Subcutaneous adipose tissue (tissue), 4 donors: Measurements from ENCODE around the gene RGMB. TPM values are rescaled to one million over a fixed set of nuclear protein-coding genes. Genes with fewer than 3 reads are reported as not detected.

Experiments used
- CTCF ChIP-seq: fragments of 450-650 bp; IDR thresholded peaks from one replicate; pipeline ENCODE4 v1.5.1; 2016; ENCODE audit warnings: low read depth, mild to moderate bottlenecking, control low read depth, antibody characterized with exemption, moderate library complexity
- total RNA-seq, 4 donors: library from RNA; depleted of rRNA; stranded (reverse); fragments of >200 nt; gene quantifications; one replicate each; pipeline ENCODE4 v1.1.0, GENCODE V29; 2016

The RGMB gene
- total RNA-seq, 4 donors from 2014 or later = 9.0 to 36.0 (median 16.8) TPM

DNA sequence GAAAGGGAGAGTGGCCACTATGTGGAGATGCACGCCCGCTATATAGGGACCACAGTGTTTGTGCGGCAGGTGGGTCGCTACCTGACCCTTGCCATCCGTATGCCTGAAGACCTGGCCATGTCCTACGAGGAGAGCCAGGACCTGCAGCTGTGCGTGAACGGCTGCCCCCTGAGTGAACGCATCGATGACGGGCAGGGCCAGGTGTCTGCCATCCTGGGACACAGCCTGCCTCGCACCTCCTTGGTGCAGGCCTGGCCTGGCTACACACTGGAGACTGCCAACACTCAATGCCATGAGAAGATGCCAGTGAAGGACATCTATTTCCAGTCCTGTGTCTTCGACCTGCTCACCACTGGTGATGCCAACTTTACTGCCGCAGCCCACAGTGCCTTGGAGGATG is 19.8 kb downstream of the RGMB start:
- no peak for TF ChIP-seq CTCF

- TF ChIP-seq CTCF = no peak
Measured at GRCh38 chr5:98794001-98794400, 20.5 kb downstream of the RGMB start.

GRCh38 chr5:98794414-98795080 is 21.1 kb downstream of the RGMB start:
- no peak for TF ChIP-seq CTCF

- no peak for TF ChIP-seq CTCF
Measured at GRCh38 chr5:98795243-98795642, 21.8 kb downstream of the RGMB start.

DNA sequence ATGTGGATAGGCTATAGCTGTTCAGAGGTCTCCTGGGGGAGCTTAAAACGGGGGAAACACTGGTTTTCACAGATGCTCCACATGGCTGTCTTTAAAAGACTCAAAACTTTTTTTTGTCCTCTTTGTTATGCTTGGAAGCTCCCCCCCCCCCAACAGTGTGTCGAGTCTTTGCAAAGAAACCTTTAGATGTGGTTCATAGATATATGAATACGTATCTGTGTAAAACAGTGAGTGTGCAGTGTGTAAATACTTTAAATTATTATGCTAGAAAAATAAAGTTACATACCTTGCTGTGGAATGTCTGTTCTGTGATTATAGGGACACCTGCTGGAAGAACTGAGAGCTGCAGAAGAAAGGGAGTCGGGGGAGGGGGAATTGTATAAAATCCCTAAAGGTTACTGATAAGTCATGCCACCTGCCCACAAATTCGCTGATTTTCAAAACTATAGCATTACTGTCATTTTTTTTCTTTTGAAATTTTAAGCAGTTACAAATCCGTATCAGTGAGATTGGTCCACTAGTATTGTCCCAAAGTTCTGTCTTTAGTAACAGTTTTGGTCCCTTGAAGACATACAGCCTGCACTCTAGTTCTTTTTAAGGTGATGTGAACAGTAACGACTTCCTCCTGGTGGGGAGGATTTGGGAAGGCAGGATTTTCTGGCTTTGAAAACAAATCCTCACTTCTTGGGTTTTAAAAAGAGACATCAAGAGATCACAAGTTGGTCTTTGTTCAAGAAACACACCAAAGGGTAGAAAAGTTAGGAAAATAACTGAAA is 22.9 kb downstream of the RGMB start:
- TF ChIP-seq CTCF = no peak

DNA sequence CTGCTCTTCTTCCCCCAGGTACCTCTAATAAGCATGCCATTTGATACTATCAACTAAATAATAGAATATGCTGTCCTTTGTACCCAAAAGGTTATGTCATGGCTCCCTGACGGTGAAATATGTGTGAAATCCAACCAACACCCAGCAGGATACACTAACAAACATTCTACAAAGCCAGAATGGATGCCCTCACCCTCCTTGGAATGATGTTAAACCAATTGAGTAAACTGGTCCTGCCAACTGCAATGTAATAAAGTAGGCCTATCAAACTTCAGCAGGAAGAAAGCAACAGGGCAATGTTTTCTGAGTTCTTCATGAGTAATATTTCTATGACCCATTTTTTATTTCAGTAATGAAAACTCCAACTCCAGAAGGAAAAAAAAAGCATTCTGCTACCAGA is 24.9 kb downstream of the RGMB start:
- TF ChIP-seq CTCF = no peak

GRCh38 chr5:98798847-98799246 is 25.4 kb downstream of the RGMB start:
- no peak for TF ChIP-seq CTCF
